GM23248 (cell line): ENCODE data around the gene STIM2. TPM values are rescaled to one million over a fixed set of nuclear protein-coding genes. Genes with fewer than 3 reads are reported as not detected.
"Not testable (repeated sequence)": the region's sequence is repeated elsewhere in the genome, so short reads cannot be mapped to it uniquely, and the experiment has no call there.

Experiments
- DNase-seq: peaks from one replicate; pipeline ENCODE4 v3.0.0-alpha.2; 2015
- H2AFZ ChIP-seq: fragments of 200-600 bp; sonication (generic); 2 replicates; pipeline ENCODE4 v1.6.1; 2016; ENCODE audit warnings: antibody characterized with exemption
- H3F3A ChIP-seq: fragments of 200-600 bp; sonication (generic); 2 replicates; pipeline ENCODE4 v1.6.1; 2016; ENCODE audit warnings: mild to moderate bottlenecking, antibody characterized with exemption, mixed run types; ENCODE audit not compliant: insufficient read depth
- H3K27ac ChIP-seq: fragments of 200-600 bp; sonication (generic); 2 replicates; pipeline ENCODE4 v1.5.1; 2016; ENCODE audit warnings: mild to moderate bottlenecking
- H3K27me3 ChIP-seq: fragments of 200-600 bp; sonication (generic); replicated peaks from 2 replicates; pipeline ENCODE4 v1.6.1; 2016; ENCODE audit warnings: mild to moderate bottlenecking; ENCODE audit not compliant: insufficient read depth
- H3K36me3 ChIP-seq: fragments of 200-600 bp; sonication (generic); 2 replicates; pipeline ENCODE4 v1.6.1; 2016; ENCODE audit warnings: low read depth, mild to moderate bottlenecking
- H3K4me1 ChIP-seq: fragments of 200-600 bp; sonication (generic); 2 replicates; pipeline ENCODE4 v1.6.1; 2016; ENCODE audit warnings: mild to moderate bottlenecking; ENCODE audit not compliant: insufficient read depth
- H3K4me2 ChIP-seq: fragments of 200-600 bp; sonication (generic); one replicate; pipeline ENCODE4 v1.6.1; 2016; ENCODE audit warnings: mild to moderate bottlenecking; ENCODE audit not compliant: unreplicated experiment
- H3K4me3 ChIP-seq: fragments of 200-600 bp; sonication (generic); 2 replicates; pipeline ENCODE4 v1.5.1; 2016; ENCODE audit warnings: mild to moderate bottlenecking
- H3K79me2 ChIP-seq: fragments of 200-600 bp; sonication (generic); 2 replicates; pipeline ENCODE4 v1.6.1; 2016; ENCODE audit warnings: mild to moderate bottlenecking; ENCODE audit not compliant: insufficient read depth
- H3K9ac ChIP-seq: fragments of 200-600 bp; sonication (generic); 2 replicates; pipeline ENCODE4 v1.6.1; 2016; ENCODE audit warnings: mild to moderate bottlenecking
- H3K9me2 ChIP-seq: fragments of 200-600 bp; sonication (generic); 2 replicates; pipeline ENCODE4 v1.6.1; 2016; ENCODE audit warnings: mixed run types, mild to moderate bottlenecking, moderate library complexity; ENCODE audit not compliant: insufficient read depth
- H3K9me3 ChIP-seq: fragments of 200-600 bp; sonication (generic); one replicate; pipeline ENCODE4 v1.6.1; 2017; ENCODE audit warnings: low read depth
- H4K20me1 ChIP-seq: fragments of 200-600 bp; sonication (generic); 2 replicates; pipeline ENCODE4 v1.6.0; 2016; ENCODE audit not compliant: insufficient read depth
- EZH2 ChIP-seq: fragments of 200-600 bp; sonication (generic); IDR thresholded peaks from 2 replicates; pipeline ENCODE4 v1.6.1; 2018; ENCODE audit warnings: antibody characterized with exemption, mild to moderate bottlenecking; ENCODE audit not compliant: insufficient read depth, poor library complexity, severe bottlenecking
- EZH2phosphoT487 ChIP-seq: fragments of 200-600 bp; sonication (generic); IDR thresholded peaks from 2 replicates; pipeline ENCODE4 v1.6.1; 2018; ENCODE audit warnings: antibody characterized with exemption, moderate library complexity, mild to moderate bottlenecking, low read depth; ENCODE audit not compliant: insufficient read depth
- WGBS, 2 experiments: methylation state at CpG; one replicate each; pipeline ENCODE4 v1.1.6; 2015 to 2017; ENCODE audit warnings: low lambda C conversion rate in 2 of 2, low coverage in 1 of 2; ENCODE audit errors: missing lambda C conversion rate in 2 of 2; 5-methylcytosine and 5-hydroxymethylcytosine counted together
- in situ Hi-C: fragments of 300-500 bp; cut with MboI; formaldehyde crosslinking; loops from 2 replicates; pipeline ENCODE4 v1.15.0; 2020
- polyA plus RNA-seq: library from polyadenylated mRNA; unstranded; fragments of >200 nt; fragmentation: Nextera tagmentation; extraction: Ambion mirVana; gene quantifications from 2 replicates; pipeline ENCODE4 v1.2.1, GENCODE V29; 2016
- total RNA-seq: library from RNA; depleted of rRNA; stranded (reverse); fragments of >200 nt; shearing (Covaris generic); gene quantifications from 2 replicates; pipeline ENCODE4 v1.2.3, GENCODE V29; 2014

The STIM2 gene
- total and polyA plus RNA-seq, 2 experiments from 2014 or later: 10.8 to 13.8 TPM

- no peak overlapping the region for H3K9ac ChIP-seq
- no peaks in the 10 kb centered on the region for H3F3A ChIP-seq
- H3K9me2 ChIP-seq: no peaks in the 10 kb centered on the region
- no peaks in the 10 kb centered on the region for H3K27me3 ChIP-seq
- in situ Hi-C loops: loop anchor here (25.0 kb wide), 2 partner anchors 261 to 561 kb away; no protein-coding TSS in a partner anchor
- no peaks in the 10 kb centered on the region for H3K79me2 ChIP-seq
- no peak overlapping the region for H3K27ac ChIP-seq
- H2AFZ ChIP-seq: no peak overlapping the region
- H3K36me3 ChIP-seq: peaks cover 20% of the 10 kb centered on the region; the same call in 1 of the 2 replicates
- no peaks in the 10 kb centered on the region for H3K4me1 ChIP-seq
- TF ChIP-seq EZH2 (no peak), EZH2phosphoT487 (no peak)
- no peak for DNase-seq
- H3K4me2 ChIP-seq: no peak overlapping the region
- H3K4me3 ChIP-seq: no peak overlapping the region
- 67 to 74% methylated on average over 3 of the region's 3 CpGs for WGBS, 2 experiments
- H4K20me1 ChIP-seq: no peaks in the 10 kb centered on the region
- no peaks in the 10 kb centered on the region for H3K9me3 ChIP-seq
Observed at GRCh38 chr4:27022963-27023362, 162.3 kb downstream of the STIM2 start.

GRCh38 chr4:27023366-27023765 lies 162.7 kb downstream of the STIM2 start:
- no peaks in the 10 kb centered on the region for H3F3A ChIP-seq
- H3K4me2 ChIP-seq: no peak overlapping the region
- H3K4me1 ChIP-seq: no peaks in the 10 kb centered on the region
- TF ChIP-seq EZH2phosphoT487: no peak
- TF ChIP-seq EZH2: no peak
- H3K79me2 ChIP-seq: no peaks in the 10 kb centered on the region
- H3K9ac ChIP-seq: no peak overlapping the region
- H4K20me1 ChIP-seq: no peaks in the 10 kb centered on the region
- H3K36me3 ChIP-seq: peaks cover 20% of the 10 kb centered on the region; the same call in 1 of the 2 replicates
- no peaks in the 10 kb centered on the region for H3K27me3 ChIP-seq
- no peak overlapping the region for H3K27ac ChIP-seq
- H3K9me3 ChIP-seq: no peaks in the 10 kb centered on the region
- H2AFZ ChIP-seq: no peak overlapping the region
- no peak for DNase-seq
- WGBS, 2 experiments: 90 to 91% methylated on average over 4 of the region's 4 CpGs
- H3K9me2 ChIP-seq: no peaks in the 10 kb centered on the region
- in situ Hi-C loops: loop anchor here (25.0 kb wide), 2 partner anchors 261 to 561 kb away; no protein-coding TSS in a partner anchor
- no peak overlapping the region for H3K4me3 ChIP-seq

- no peak for TF ChIP-seq EZH2phosphoT487
- no peak for TF ChIP-seq EZH2
- no peaks in the 10 kb centered on the region for H4K20me1 ChIP-seq
- 36 to 40% methylated on average over 2 of the region's 2 CpGs for WGBS, 2 experiments
- in situ Hi-C loops: loop anchor here (25.0 kb wide), 2 partner anchors 263 to 563 kb away; no protein-coding TSS in a partner anchor
- no peak for DNase-seq
- no peaks in the 10 kb centered on the region for H3K9me2 ChIP-seq
- H3K9me3 ChIP-seq: no peaks in the 10 kb centered on the region
- H3K27ac ChIP-seq: no peak overlapping the region
- H2AFZ ChIP-seq: no peak overlapping the region
- H3K36me3 ChIP-seq: peaks cover 17% of the 10 kb centered on the region; the same call in 1 of the 2 replicates
- H3K4me3 ChIP-seq: no peak overlapping the region
- no peaks in the 10 kb centered on the region for H3F3A ChIP-seq
- no peak overlapping the region for H3K9ac ChIP-seq
- H3K4me1 ChIP-seq: no peaks in the 10 kb centered on the region
- no peaks in the 10 kb centered on the region for H3K27me3 ChIP-seq
- no peaks in the 10 kb centered on the region for H3K79me2 ChIP-seq
- no peak overlapping the region for H3K4me2 ChIP-seq
Observed at GRCh38 chr4:27024805-27025204, 164.2 kb downstream of the STIM2 start.

GRCh38 chr4:27027428-27027827 lies 166.8 kb downstream of the STIM2 start:
- H4K20me1 ChIP-seq: no peaks in the 10 kb centered on the region
- in situ Hi-C loops: no loop called here
- H3K4me2 ChIP-seq: no peak overlapping the region
- H3K4me1 ChIP-seq: no peaks in the 10 kb centered on the region
- H3K36me3 ChIP-seq: peaks cover 12% of the 10 kb centered on the region; the same call in 1 of the 2 replicates
- no peaks in the 10 kb centered on the region for H3K27me3 ChIP-seq
- no peak for DNase-seq
- H3K79me2 ChIP-seq: no peaks in the 10 kb centered on the region
- H3K9ac ChIP-seq: no peak overlapping the region
- TF ChIP-seq EZH2: no peak
- no peak for TF ChIP-seq EZH2phosphoT487
- H2AFZ ChIP-seq: no peak overlapping the region
- H3K27ac ChIP-seq: no peak overlapping the region
- no peak overlapping the region for H3K4me3 ChIP-seq
- H3K9me3 ChIP-seq: no peaks in the 10 kb centered on the region
- 39 to 51% methylated on average over 2 of the region's 2 CpGs for WGBS, 2 experiments
- no peaks in the 10 kb centered on the region for H3F3A ChIP-seq
- H3K9me2 ChIP-seq: no peaks in the 10 kb centered on the region

GRCh38 chr4:27035127-27035526 lies 174.5 kb downstream of the STIM2 start:
- H2AFZ ChIP-seq, H3K36me3 ChIP-seq, H3K79me2 ChIP-seq, H3F3A ChIP-seq, DNase-seq, H3K4me1 ChIP-seq, H4K20me1 ChIP-seq, H3K4me3 ChIP-seq, in situ Hi-C loops, H3K27ac ChIP-seq, H3K9me3 ChIP-seq, H3K27me3 ChIP-seq, H3K9ac ChIP-seq, H3K9me2 ChIP-seq, H3K4me2 ChIP-seq: not testable (repeated sequence)
- 39 to 53% methylated on average over 3 of the region's 3 CpGs for WGBS, 2 experiments
